IMR-90 (cell line): Measurements from ENCODE around the gene AFF2. TPM values are rescaled to one million over a fixed set of nuclear protein-coding genes. Genes with fewer than 3 reads are reported as not detected.

Experiments used
- ATAC-seq: fragments of 200-7000 bp; cut with Tn5 transposase; 2 replicates; pipeline ENCODE4 v1.9.1; 2020; ENCODE audit warnings: low read depth, mild to moderate bottlenecking, moderate library complexity
- BruUV-seq: library from RNA; stranded (reverse); fragments of 400-500 nt; replicated peaks from 2 replicates; lab custom pipeline; 2021; lab: Mats Ljungman, UMichigan
- CTCF ChIA-PET: fragments of 300-600 bp; formaldehyde crosslinking; extraction: SDS; loops from one replicate; lab custom pipeline; 2021; ENCODE audit warnings: antibody characterized with exemption; lab: Yijun Ruan, JAX
- POLR2A ChIA-PET: fragments of 300-600 bp; sonication (Branson Sonifier 250); formaldehyde crosslinking; loops from one replicate; lab custom pipeline; 2022; ENCODE audit warnings: antibody characterized with exemption; ENCODE audit not compliant: unreplicated experiment; lab: Charles Lee
- DNase-seq: peaks from one replicate; pipeline ENCODE4 v3.0.0; 2013
- H2AFZ ChIP-seq: replicated peaks from 2 replicates; pipeline ENCODE3; 2013; ENCODE audit warnings: low read length, mild to moderate bottlenecking; ENCODE audit not compliant: poor library complexity
- H2AK5ac ChIP-seq: 2 replicates; pipeline ENCODE4 v1.6.1; 2013; ENCODE audit warnings: low read depth, low read length, inconsistent platforms
- H2AK9ac ChIP-seq: replicated peaks from 2 replicates; pipeline ENCODE3; 2013; ENCODE audit warnings: mild to moderate bottlenecking, low read depth, low read length, moderate library complexity; ENCODE audit not compliant: poor library complexity
- H2BK120ac ChIP-seq: 2 replicates; pipeline ENCODE4 v1.6.1; 2013; ENCODE audit warnings: low read depth, low read length, inconsistent platforms
- H2BK15ac ChIP-seq: 3 replicates; pipeline ENCODE4 v1.6.1; 2013; ENCODE audit warnings: low read depth, low read length, inconsistent platforms
- H2BK20ac ChIP-seq: 2 replicates; pipeline ENCODE4 v1.6.1; 2013; ENCODE audit warnings: low read depth, mild to moderate bottlenecking, inconsistent platforms, low read length, moderate library complexity
- H2BK5ac ChIP-seq: 2 replicates; pipeline ENCODE4 v1.6.1; 2013; ENCODE audit warnings: mild to moderate bottlenecking, low read depth, low read length, inconsistent platforms; ENCODE audit not compliant: poor library complexity, severe bottlenecking
- H3K14ac ChIP-seq: replicated peaks from 2 replicates; pipeline ENCODE4 v1.6.1; 2013; ENCODE audit warnings: low read depth, low read length, inconsistent platforms
- H3K18ac ChIP-seq: 2 replicates; pipeline ENCODE4 v1.6.1; 2013; ENCODE audit warnings: low read depth, low read length, control low read depth
- H3K23ac ChIP-seq: 2 replicates; pipeline ENCODE4 v1.6.1; 2013; ENCODE audit warnings: low read depth, low read length, inconsistent platforms
- H3K27ac ChIP-seq: 2 replicates; pipeline ENCODE4 v1.5.1; 2013; ENCODE audit warnings: mild to moderate bottlenecking, control low read depth, low read length; ENCODE audit not compliant: insufficient read depth
- H3K27me3 ChIP-seq: 2 replicates; pipeline ENCODE4 v1.6.1; 2013; ENCODE audit warnings: low read length; ENCODE audit not compliant: control insufficient read depth, insufficient read depth
- H3K36me3 ChIP-seq: 2 replicates; pipeline ENCODE4 v1.6.1; 2013; ENCODE audit warnings: low read length, mixed read lengths; ENCODE audit not compliant: control insufficient read depth, insufficient read depth
- H3K4ac ChIP-seq: 2 replicates; pipeline ENCODE4 v1.6.1; 2013; ENCODE audit warnings: low read depth, low read length, inconsistent platforms
- H3K4me1 ChIP-seq: 2 replicates; pipeline ENCODE4 v1.6.1; 2013; ENCODE audit warnings: low read length, mixed read lengths; ENCODE audit not compliant: control insufficient read depth, insufficient read depth
- H3K4me2 ChIP-seq: 2 replicates; pipeline ENCODE4 v1.6.1; 2013; ENCODE audit warnings: low read depth, mild to moderate bottlenecking, control low read depth, low read length, moderate library complexity
- H3K4me3 ChIP-seq: 2 replicates; pipeline ENCODE4 v1.5.1; 2013; ENCODE audit warnings: low read depth, mild to moderate bottlenecking, control low read depth, low read length, moderate library complexity; ENCODE audit not compliant: insufficient read depth
- H3K56ac ChIP-seq: 2 replicates; pipeline ENCODE4 v1.6.1; 2013; ENCODE audit warnings: low read length, inconsistent platforms; ENCODE audit not compliant: insufficient read depth; ENCODE audit errors: extremely low read depth
- H3K79me1 ChIP-seq, 2 experiments: 2 replicates each; pipeline ENCODE4 v1.6.1; 2013; ENCODE audit warnings: low read length in 2 of 2, inconsistent platforms in 1 of 2, low read depth in 1 of 2
- H3K9ac ChIP-seq: 2 replicates; pipeline ENCODE4 v1.6.1; 2013; ENCODE audit warnings: low read depth, low read length, control low read depth
- H3K9me1 ChIP-seq: 2 replicates; pipeline ENCODE4 v1.6.1; 2013; ENCODE audit warnings: low read length, inconsistent platforms; ENCODE audit not compliant: insufficient read depth
- H3K9me3 ChIP-seq: 2 replicates; pipeline ENCODE4 v1.6.1; 2013; ENCODE audit warnings: low read length; ENCODE audit not compliant: control insufficient read depth, insufficient read depth
- H4K20me1 ChIP-seq: 2 replicates; pipeline ENCODE4 v1.6.1; 2013; ENCODE audit warnings: low read length, inconsistent platforms; ENCODE audit not compliant: insufficient read depth
- H4K5ac ChIP-seq: 2 replicates; pipeline ENCODE4 v1.6.1; 2013; ENCODE audit warnings: mild to moderate bottlenecking, low read depth, low read length, control low read depth
- H4K8ac ChIP-seq, 2 experiments: 2 replicates each; pipeline ENCODE4 v1.6.1; 2013; ENCODE audit warnings: low read depth in 2 of 2, low read length in 2 of 2, control low read depth in 1 of 2, inconsistent platforms in 1 of 2
- H4K91ac ChIP-seq: 2 replicates; pipeline ENCODE4 v1.6.1; 2013; ENCODE audit warnings: low read depth, low read length, inconsistent platforms; ENCODE audit not compliant: insufficient read depth
- BHLHE40 ChIP-seq: fragments of 150-350 bp; IDR thresholded peaks from 2 replicates; pipeline ENCODE4 v1.6.1; 2016; ENCODE audit warnings: mild to moderate bottlenecking, low read depth, low read length
- CEBPB ChIP-seq: IDR thresholded peaks from 2 replicates; pipeline ENCODE4 v1.6.1; 2012; ENCODE audit warnings: low read depth, low read length, improper control_type of control experiment
- CHD1 ChIP-seq: IDR thresholded peaks from 2 replicates; pipeline ENCODE4 v1.6.1; 2012; ENCODE audit warnings: low read depth, low read length, improper control_type of control experiment
- FOS ChIP-seq: fragments of 150-350 bp; IDR thresholded peaks from 2 replicates; pipeline ENCODE4 v1.6.1; 2016; ENCODE audit warnings: low read depth, low read length
- MAFK ChIP-seq: IDR thresholded peaks from 2 replicates; pipeline ENCODE4 v1.6.1; 2012; ENCODE audit warnings: low read depth, low read length, improper control_type of control experiment
- MAZ ChIP-seq: IDR thresholded peaks from 2 replicates; pipeline ENCODE4 v1.6.1; 2012; ENCODE audit warnings: low read depth, mild to moderate bottlenecking, low read length, improper control_type of control experiment, moderate library complexity, borderline replicate concordance
- NFE2L2 ChIP-seq: fragments of 150-350 bp; IDR thresholded peaks from 2 replicates; pipeline ENCODE4 v1.6.1; 2016; ENCODE audit warnings: low read depth, mild to moderate bottlenecking, low read length
- POLR2A ChIP-seq: IDR thresholded peaks from 2 replicates; pipeline ENCODE4 v1.6.1; 2012; ENCODE audit warnings: mild to moderate bottlenecking, low read depth, low read length
- RAD21 ChIP-seq: IDR thresholded peaks from 2 replicates; pipeline ENCODE4 v1.6.1; 2012; ENCODE audit warnings: low read length, improper control_type of control experiment
- RFX5 ChIP-seq: IDR thresholded peaks from 2 replicates; pipeline ENCODE4 v1.8.0; 2012; ENCODE audit warnings: low read depth, mild to moderate bottlenecking, low read length, moderate library complexity
- SMC3 ChIP-seq: fragments of 150-350 bp; IDR thresholded peaks from 2 replicates; pipeline ENCODE4 v1.6.1; 2016; ENCODE audit warnings: low read depth, mild to moderate bottlenecking, antibody characterized with exemption, low read length, moderate library complexity
- WGBS, 2 experiments: methylation state at CpG; one replicate each; pipeline versions ENCODE4 v1.1.5 to v1.1.7; 2013; ENCODE audit warnings: missing lambda C conversion rate in 2 of 2; ENCODE audit not compliant: insufficient read length in 1 of 2; ENCODE audit errors: extremely low coverage in 2 of 2; 5-methylcytosine and 5-hydroxymethylcytosine counted together
- dilution Hi-C: fragments of 300-500 bp; cut with HindIII; formaldehyde crosslinking; loops from one replicate; pipeline ENCODE4 v1.14.3; 2018; ENCODE audit warnings: low sequenced_read_pairs; ENCODE audit not compliant: unreplicated experiment
- in situ Hi-C: fragments of 300-500 bp; cut with MboI; formaldehyde crosslinking; loops from 3 replicates; pipeline ENCODE4 v1.14.3; 2019; ENCODE audit warnings: low sequenced_read_pairs, inconsistent platforms, mixed read lengths
- intact Hi-C: fragments of 100-400 bp; cut with micrococcal nuclease; formaldehyde crosslinking; loops from 2 replicates; pipeline ENCODE4 v1.10.0; 2022
- polyA plus RNA-seq, 3 experiments: library from polyadenylated mRNA; depleted of rRNA; stranded (reverse); fragments of >200 nt; gene quantifications; 2 replicates each; pipeline ENCODE4 v1.2.3, GENCODE V29; 2012; ENCODE audit warnings: low replicate concordance in 1 of 3
- total RNA-seq: library from RNA; depleted of rRNA; stranded (reverse); fragments of >200 nt; gene quantifications from 2 replicates; pipeline ENCODE4 v1.2.3, GENCODE V29; 2012
- TF ChIP-seq, protein P1 (sequence below): fragments of 150-350 bp; IDR thresholded peaks from 2 replicates; pipeline ENCODE4 v1.6.1; 2016; ENCODE audit warnings: low read depth, mild to moderate bottlenecking, low read length, moderate library complexity, borderline replicate concordance
- TF ChIP-seq, protein P2 (sequence below): conservative IDR thresholded peaks from 2 replicates; pipeline ENCODE4 v1.5.1; 2012; ENCODE audit warnings: mild to moderate bottlenecking, low read depth, low read length, improper control_type of control experiment

Gene AFF2
- total and polyA plus RNA-seq, 2 of the 4 experiments (the other 2 are of a cell fraction) = 0.15 to 0.72 TPM

DNA sequence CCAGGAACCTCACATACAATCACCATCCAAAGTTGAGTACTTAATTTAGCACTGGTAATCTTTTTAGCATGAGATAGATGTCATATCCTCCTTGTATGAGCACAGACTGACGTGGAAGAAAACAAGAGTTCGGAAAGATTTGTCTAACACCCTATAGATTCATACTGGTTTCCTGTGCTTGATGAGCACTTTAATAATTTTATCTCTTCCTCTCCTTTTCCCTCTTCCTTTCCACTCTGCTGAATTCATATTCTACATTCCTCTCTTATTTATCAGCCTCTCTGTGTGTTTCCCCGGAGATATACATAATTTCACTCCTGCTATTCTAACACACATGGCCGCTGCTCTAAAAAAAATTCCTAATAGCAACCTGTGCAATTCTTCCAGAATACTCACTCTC lies 273.9 kb downstream of the AFF2 start:
- Histone ChIP-seq H4K5ac (no peak overlapping the region), H3K27me3 (no peaks in the 10 kb centered on the region), H3K56ac (no peak overlapping the region), H2AK5ac (no peak overlapping the region), H3K9me1 (no peaks in the 10 kb centered on the region), H4K8ac (no peak overlapping the region), H2BK5ac (no peak overlapping the region), H2BK20ac (no peak overlapping the region), H4K20me1 (no peaks in the 10 kb centered on the region), H3K14ac (no peak overlapping the region), H3K9ac (no peak overlapping the region), H3K9me3 (no peaks in the 10 kb centered on the region), H2BK120ac (no peak overlapping the region), H3K4me3 (no peak overlapping the region), H3K18ac (no peak overlapping the region), H2AK9ac (no peak overlapping the region), H4K91ac (no peak overlapping the region), H3K4me2 (no peak overlapping the region), H2AFZ (no peak overlapping the region), H3K27ac (no peak overlapping the region), H3K4me1 (no peaks in the 10 kb centered on the region), H3K4ac (no peak overlapping the region), H3K23ac (no peak overlapping the region), H3K36me3 (no peaks in the 10 kb centered on the region), H3K79me1 (no peaks in the 10 kb centered on the region), H2BK15ac (no peak overlapping the region)
- ChIA-PET POLR2A (no interaction called here), CTCF (no interaction called here)
- BruUV-seq = no TSS peak
- no peak for DNase-seq
- TF ChIP-seq CHD1 (no peak), POLR2A (no peak), NFE2L2 (no peak), BHLHE40 (no peak), MAFK (no peak), CEBPB (no peak), FOS (no peak), SMC3 (no peak), MAZ (no peak), RAD21 (no peak), RFX5 (no peak)
- TF ChIP-seq, protein P1, sequence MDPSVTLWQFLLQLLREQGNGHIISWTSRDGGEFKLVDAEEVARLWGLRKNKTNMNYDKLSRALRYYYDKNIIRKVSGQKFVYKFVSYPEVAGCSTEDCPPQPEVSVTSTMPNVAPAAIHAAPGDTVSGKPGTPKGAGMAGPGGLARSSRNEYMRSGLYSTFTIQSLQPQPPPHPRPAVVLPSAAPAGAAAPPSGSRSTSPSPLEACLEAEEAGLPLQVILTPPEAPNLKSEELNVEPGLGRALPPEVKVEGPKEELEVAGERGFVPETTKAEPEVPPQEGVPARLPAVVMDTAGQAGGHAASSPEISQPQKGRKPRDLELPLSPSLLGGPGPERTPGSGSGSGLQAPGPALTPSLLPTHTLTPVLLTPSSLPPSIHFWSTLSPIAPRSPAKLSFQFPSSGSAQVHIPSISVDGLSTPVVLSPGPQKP = no peak
- TF ChIP-seq, protein P2, sequence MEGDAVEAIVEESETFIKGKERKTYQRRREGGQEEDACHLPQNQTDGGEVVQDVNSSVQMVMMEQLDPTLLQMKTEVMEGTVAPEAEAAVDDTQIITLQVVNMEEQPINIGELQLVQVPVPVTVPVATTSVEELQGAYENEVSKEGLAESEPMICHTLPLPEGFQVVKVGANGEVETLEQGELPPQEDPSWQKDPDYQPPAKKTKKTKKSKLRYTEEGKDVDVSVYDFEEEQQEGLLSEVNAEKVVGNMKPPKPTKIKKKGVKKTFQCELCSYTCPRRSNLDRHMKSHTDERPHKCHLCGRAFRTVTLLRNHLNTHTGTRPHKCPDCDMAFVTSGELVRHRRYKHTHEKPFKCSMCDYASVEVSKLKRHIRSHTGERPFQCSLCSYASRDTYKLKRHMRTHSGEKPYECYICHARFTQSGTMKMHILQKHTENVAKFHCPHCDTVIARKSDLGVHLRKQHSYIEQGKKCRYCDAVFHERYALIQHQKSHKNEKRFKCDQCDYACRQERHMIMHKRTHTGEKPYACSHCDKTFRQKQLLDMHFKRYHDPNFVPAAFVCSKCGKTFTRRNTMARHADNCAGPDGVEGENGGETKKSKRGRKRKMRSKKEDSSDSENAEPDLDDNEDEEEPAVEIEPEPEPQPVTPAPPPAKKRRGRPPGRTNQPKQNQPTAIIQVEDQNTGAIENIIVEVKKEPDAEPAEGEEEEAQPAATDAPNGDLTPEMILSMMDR = no peak
- intact Hi-C loops = no loop called here
- no peak for ATAC-seq
- in situ Hi-C loops = no loop called here
- dilution Hi-C loops = no loop called here
- no CpG with 5 or more reads among the region's 4 CpGs for WGBS, 2 experiments
